Hematopoietic multipotent progenitor cell treated with erythropoietin and hydrocortisone succinate and interleukin-3 and kit ligand, for 6 days (in vitro differentiated cells): ENCODE results near the gene MRPL55.

Source experiments
- DNase-seq: peaks from one replicate; pipeline ENCODE4 v3.0.0-alpha.2; 2015

The MRPL55 gene

GRCh38 chr1:228109073-228109961 lies at the start of gene MRPL55:
MRPL55 (minus strand) TSS chr1:228109299; CDS start chr1:228108260, 1,039 bp downstream.
- peak; percentile 97 for DNase-seq

DNA sequence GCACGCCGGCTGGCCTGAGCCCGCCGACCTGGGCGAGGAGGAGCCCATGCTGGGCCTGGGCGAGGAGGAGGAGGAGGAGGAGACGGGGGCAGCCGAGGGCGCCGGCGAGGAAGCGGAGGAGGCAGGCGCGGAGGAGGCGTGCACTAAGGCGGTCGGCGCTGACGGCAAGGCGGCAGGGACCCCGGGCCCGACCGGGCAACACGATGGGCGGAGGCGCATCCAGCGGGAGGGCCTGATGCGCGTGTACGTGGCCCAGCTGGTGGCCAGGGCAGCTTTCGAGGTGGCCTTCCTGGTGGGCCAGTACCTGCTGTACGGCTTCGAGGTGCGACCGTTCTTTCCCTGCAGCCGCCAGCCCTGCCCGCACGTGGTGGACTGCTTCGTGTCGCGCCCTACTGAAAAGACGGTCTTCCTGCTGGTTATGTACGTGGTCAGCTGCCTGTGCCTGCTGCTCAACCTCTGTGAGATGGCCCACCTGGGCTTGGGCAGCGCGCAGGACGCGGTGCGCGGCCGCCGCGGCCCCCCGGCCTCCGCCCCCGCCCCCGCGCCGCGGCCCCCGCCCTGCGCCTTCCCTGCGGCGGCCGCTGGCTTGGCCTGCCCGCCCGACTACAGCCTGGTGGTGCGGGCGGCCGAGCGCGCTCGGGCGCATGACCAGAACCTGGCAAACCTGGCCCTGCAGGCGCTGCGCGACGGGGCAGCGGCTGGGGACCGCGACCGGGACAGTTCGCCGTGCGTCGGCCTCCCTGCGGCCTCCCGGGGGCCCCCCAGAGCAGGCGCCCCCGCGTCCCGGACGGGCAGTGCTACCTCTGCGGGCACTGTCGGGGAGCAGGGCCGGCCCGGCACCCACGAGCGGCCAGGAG lies 49.3 kb upstream of the MRPL55 start:
- no peak for DNase-seq

DNA sequence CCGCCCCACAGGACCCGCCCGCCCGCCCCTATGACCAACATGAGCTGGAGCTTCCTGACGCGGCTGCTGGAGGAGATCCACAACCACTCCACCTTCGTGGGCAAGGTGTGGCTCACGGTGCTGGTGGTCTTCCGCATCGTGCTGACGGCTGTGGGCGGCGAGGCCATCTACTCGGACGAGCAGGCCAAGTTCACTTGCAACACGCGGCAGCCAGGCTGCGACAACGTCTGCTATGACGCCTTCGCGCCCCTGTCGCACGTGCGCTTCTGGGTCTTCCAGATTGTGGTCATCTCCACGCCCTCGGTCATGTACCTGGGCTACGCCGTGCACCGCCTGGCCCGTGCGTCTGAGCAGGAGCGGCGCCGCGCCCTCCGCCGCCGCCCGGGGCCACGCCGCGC lies 48.6 kb upstream of the MRPL55 start:
- no peak for DNase-seq

- no peak for DNase-seq
Observed at GRCh38 chr1:228156941-228157728, 48.0 kb upstream of the MRPL55 start.

- no peak for DNase-seq
Observed at GRCh38 chr1:228156515-228156881, 47.4 kb upstream of the MRPL55 start.

- DNase-seq = no peak
Observed at GRCh38 chr1:228155596-228156514, 46.8 kb upstream of the MRPL55 start.

GRCh38 chr1:228154670-228155571 lies 45.8 kb upstream of the MRPL55 start:
- no peak for DNase-seq

DNA sequence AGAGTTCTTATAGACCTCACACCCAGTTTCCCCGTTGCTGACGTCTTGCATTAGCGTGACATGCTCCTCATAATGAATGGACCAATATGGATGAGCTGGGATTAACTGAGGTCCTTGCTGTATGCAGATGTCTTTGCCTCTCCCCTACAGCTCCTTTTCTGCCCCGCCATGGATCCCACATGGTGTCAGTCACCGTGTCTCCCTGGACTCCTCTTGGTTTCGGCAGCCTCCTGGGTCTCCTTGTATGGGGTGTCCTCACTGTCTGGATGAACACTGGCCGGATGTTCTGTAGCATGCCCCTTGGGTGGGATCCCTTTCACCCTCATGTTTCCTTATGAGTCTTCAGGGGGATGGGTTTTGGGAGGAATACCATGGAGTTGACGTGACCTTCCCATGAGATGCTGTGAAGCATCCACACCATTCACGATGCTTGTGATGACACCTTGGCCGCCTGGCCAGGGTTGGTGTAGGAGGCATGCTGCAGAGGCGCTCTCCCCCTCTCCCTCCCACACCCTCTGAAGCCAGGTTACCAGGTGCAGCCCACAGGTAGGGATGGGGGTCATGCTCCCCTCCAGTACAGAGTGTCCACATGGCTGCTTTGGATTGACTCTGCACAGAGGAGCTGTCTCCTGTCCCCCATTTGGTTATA lies 45.0 kb upstream of the MRPL55 start:
- no peak for DNase-seq

DNA sequence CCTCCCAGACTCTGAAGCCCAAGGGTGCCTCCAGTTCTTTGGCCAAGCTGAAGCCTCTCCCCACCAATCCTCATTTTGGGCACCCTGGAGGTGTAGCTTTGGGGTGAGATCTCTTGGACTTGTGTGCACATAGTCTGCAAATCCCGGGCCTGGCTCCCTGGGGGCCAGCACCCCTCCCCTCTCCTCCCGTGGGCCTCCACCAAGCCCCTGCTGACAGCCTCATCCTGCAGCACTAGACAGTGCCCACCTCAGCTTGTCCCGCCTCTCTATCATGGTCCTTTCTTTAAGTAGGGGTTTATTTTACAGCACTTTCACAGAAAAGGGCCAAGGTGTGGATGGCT lies 43.8 kb upstream of the MRPL55 start:
- no peak for DNase-seq

DNA sequence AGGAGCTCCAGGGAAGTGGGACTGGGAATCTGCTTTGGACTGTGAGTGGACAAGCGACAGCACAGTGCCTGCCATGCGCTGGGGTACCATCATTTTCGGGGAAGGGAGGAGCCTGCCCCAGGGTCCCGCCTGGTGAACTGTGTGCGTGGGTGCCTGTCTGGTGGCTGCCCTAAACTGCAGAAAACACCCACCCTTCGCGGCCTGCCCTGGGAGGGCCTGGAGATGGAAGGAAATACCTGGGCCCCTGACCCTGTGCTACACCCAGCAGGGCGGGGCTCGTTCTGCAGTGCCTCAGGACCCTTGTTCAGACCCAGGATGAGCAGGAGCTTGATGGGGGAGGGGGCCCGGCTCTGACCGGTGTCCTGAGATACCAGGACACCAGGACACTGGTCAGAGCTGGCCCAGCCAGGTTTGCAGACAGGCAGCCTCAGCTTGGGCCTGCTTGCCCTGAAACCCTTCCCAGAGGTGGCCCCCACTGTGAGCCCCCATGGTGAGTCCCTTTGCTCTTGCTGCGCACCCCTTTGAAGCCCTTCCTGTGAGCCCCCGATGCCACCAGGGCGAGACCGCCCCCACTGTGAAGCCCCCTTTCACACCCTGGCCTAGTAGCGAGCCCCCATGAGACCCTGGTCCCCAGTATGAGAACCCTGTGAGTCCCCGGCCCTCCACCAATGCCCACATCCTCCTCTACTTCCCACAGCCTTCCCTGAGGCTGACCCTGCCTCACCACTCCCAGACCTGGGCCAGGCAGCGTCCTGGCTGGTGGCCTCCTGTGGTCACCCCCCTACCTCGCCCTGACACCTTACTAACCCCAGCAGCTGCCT lies 43.2 kb upstream of the MRPL55 start:
- no peak for DNase-seq

GRCh38 chr1:228151180-228151925 lies 42.3 kb upstream of the MRPL55 start:
- no peak for DNase-seq

DNA sequence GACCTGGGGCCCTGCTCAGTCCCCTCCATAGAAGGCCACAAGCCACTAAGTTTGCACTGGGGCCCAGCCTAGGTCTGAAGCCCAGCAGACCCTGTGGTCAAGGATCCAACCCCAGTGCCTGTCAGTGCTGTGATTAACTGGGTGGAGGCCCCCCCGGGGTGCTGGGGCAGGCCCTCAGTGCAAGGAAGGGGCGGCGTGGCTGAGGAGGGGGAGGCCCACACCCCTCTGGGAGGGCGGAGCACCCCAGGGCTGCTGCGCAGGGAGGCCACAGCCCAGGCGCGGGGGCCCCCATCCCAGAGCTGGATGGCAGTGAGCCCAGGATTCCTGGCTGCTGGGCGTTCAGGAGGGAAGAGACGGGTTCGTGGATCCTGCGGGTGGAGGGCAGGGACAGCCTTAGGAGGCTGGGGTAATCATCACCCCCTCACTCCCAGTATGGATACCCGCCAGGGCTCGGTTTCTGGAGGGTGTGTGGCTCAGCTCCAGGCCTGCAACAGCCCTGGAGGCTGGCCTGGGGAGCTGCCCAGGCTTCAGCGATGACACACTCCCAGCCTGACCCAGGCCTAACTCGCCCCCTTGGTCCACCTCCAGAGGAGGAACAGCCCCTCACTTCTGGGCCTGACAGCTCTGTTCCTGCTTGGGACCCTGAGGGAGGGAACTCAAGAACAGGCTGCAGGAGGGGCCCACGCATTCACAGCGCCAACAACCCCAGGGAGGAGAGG lies 41.5 kb upstream of the MRPL55 start:
- no peak for DNase-seq

DNA sequence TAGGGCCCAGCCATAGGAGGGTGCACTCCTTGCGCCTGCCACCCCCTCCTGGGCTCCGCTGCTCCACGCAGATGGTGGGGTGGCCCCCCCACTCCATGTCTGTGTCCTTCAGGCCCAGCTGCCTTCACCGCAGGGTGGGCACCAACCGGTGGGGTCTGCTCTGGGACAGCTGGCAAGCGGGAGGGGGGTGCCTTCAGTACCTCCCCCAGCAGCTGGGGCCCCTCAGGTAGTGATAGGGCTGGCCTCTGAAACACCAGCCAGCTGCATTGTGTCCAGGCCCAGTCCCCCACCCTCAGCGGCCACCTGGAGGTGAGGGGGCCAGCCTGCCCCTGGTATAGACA lies 41.0 kb upstream of the MRPL55 start:
- no peak for DNase-seq

GRCh38 chr1:228149406-228150119 lies 40.5 kb upstream of the MRPL55 start, which contains the start of gene GJC2:
GJC2 (plus strand) TSS chr1:228149930; CDS start chr1:228157759, 7,829 bp downstream.
- no peak for DNase-seq

- no peak for DNase-seq
Observed at GRCh38 chr1:228148935-228149405, 39.9 kb upstream of the MRPL55 start.

DNA sequence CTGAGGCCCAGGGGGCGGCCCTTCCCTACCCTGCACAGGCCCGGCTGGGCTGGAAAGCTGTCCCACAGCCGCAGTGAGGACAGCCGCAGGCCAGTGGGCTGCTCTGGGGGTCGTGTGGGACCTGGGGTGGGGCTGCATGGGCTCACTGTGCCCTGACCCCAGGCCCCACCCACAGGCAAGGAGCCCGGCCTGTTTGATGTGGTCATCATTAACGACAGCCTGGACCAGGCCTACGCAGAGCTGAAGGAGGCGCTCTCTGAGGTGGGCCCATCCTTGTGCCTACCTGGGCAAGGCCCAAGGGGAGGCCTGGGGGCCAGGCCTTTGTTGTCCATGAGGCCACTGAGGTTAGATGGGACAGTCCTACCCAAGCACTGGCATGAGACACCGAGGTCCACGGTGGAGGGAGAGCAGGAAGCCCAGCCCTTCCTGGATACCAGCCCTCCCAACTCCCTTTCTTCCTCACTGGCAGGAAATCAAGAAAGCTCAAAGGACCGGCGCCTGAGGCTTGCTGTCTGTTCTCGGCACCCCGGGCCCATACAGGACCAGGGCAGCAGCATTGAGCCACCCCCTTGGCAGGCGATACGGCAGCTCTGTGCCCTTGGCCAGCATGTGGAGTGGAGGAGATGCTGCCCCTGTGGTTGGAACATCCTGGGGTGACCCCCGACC lies 39.2 kb upstream of the MRPL55 start:
- DNase-seq = no peak

DNA sequence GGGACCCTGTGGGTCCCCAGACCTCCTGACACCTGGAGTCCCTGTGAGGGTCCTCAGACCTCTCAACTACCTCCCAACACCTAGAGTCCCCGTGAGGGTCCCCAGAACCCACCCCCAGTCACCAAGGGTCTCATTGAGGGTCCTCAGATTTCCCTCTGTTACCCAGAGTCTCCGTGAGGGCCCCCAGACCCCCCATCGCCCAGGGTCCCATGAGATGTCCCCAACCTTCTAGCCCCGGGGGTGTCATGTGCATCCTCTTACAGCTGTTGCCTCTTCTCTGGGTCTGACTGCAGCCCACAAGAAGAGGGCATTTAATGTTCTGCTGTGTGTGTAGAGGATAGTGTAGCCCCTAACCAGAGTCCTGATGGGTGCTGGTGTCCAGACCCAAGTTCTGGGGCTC lies 38.7 kb upstream of the MRPL55 start:
- no peak for DNase-seq
